Fibroblast of the aortic adventitia (primary cell): Measurements from ENCODE around the gene STMND1. TPM values are rescaled to one million over a fixed set of nuclear protein-coding genes. Genes with fewer than 3 reads are reported as not detected.

Source experiments
- DNase-seq: peaks from one replicate; pipeline ENCODE4 v3.0.0-alpha.2; 2010; ENCODE audit warnings: low read depth
- H3K4me3 ChIP-seq: 2 replicates; pipeline ENCODE4 v1.5.1; 2011; ENCODE audit warnings: low read depth, mild to moderate bottlenecking, control low read depth, low read length, moderate library complexity
- CTCF ChIP-seq: IDR thresholded peaks from 2 replicates; pipeline ENCODE4 v1.5.1; 2011; ENCODE audit warnings: mild to moderate bottlenecking, low read length, control low read depth, inconsistent platforms; ENCODE audit not compliant: insufficient read depth
- total RNA-seq: library from RNA; depleted of rRNA; stranded (reverse); fragments of >200 nt; gene quantifications from 2 replicates; pipeline ENCODE4 v1.2.3, GENCODE V29; 2012; ENCODE audit warnings: low replicate concordance

Gene STMND1
- total RNA-seq, 1 donor: not detected

GRCh38 chr6:17107863-17108262, 6.0 kb downstream of the STMND1 start:
- no peak overlapping the region for H3K4me3 ChIP-seq
- no peak for DNase-seq
- no peak for TF ChIP-seq CTCF

- no peak for TF ChIP-seq CTCF
- peak; percentile 77 for DNase-seq
These were observed 13.6 kb downstream of the STMND1 start for GRCh38 chr6:17115251-17116116.

DNA sequence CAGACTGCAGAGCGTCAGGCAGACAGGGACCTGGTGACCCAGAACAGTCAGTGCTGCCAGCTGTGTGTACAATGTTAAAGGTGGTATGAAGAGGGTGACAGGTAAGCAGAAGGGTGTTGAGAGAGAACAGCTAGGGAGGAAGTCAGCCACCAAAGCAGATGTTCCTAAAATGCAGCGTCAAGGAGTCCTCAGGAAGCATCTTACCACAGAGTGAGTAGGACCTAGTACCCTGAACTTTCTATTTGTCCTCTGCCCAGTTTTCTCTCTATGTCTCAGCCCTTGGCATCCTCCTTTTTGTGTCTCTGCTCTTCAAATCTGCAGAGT, 14.2 kb downstream of the STMND1 start:
- TF ChIP-seq CTCF: no peak
- H3K4me3 ChIP-seq: no peak overlapping the region
- no peak for DNase-seq

More at GRCh38 chr6:17115251-17116116, 13.6 kb downstream of the STMND1 start:
- H3K4me3 ChIP-seq: no peak overlapping the region

GRCh38 chr6:17120019-17120418, 18.2 kb downstream of the STMND1 start:
- no peak for DNase-seq
- H3K4me3 ChIP-seq: no peak overlapping the region
- no peak for TF ChIP-seq CTCF

DNA sequence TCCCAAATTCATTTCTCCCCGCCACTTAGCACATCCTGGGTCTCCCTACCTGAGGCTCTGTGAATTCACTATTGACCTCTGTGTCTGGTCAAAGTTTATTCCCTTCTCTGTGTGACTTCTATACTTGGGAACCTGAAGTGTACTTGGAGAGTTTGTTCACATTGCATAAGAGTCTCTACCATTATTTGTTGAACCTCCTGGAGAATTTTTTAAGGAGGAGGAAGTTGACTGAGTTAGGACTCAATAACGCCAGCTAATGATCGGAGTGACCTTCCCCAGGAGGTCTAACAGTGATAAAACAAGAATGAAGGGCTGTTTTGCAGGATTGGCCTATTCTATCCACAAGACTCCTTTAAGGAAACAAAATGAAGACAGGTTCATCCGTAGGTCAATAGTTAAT, 23.6 kb downstream of the STMND1 start:
- no peak overlapping the region for H3K4me3 ChIP-seq
- no peak for DNase-seq
- TF ChIP-seq CTCF: no peak

DNA sequence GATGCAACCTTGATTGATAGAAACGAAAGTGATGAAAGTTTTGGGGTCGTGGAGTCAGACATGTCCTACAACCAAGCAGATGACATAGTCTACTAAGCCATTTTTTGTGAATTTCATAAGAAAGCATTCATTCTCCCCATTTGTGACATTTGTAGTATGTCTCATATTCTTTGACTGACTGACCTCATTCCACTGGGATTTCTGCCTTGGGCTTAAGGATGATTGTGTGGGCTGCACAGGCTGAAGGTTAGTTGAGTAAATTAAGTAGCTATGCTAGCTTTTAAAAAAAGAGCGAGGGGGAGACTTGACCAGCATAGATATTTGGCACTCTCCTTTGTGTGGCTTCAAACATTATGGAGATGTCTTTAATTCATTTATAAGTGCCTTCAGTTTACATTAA, 28.9 kb downstream of the STMND1 start:
- no peak overlapping the region for H3K4me3 ChIP-seq
- DNase-seq: no peak
- TF ChIP-seq CTCF: no peak

GRCh38 chr6:17132967-17133366, 31.1 kb downstream of the STMND1 start:
- TF ChIP-seq CTCF: no peak
- H3K4me3 ChIP-seq: no peak overlapping the region
- no peak for DNase-seq
